Cardiac fibroblast (primary cell): ENCODE measurements around the gene NMNAT3.

ENCODE experiments used
- DNase-seq, 2 donors: peaks; one replicate each; pipeline versions ENCODE4 v3.0.0 to v3.0.0-alpha.2; 2010; ENCODE audit warnings: low read depth in 2 of 2
- H3K4me3 ChIP-seq, 2 donors: replicated peaks in 1 of 2; 1 replicate in 1 of 2; 2 replicates in 1 of 2; pipeline ENCODE4 v1.5.1; 2011; ENCODE audit warnings: low read depth in 2 of 2, low read length in 2 of 2, mild to moderate bottlenecking in 2 of 2, moderate library complexity in 1 of 2
- TF ChIP-seq, protein P1 (sequence below): IDR thresholded peaks from one replicate; pipeline ENCODE4 v1.5.1; 2011; ENCODE audit warnings: low read depth, mild to moderate bottlenecking, low read length, inconsistent platforms

NMNAT3 gene

GRCh38 chr3:139633511-139633910 is 44.3 kb downstream of the NMNAT3 start:
- no peak for DNase-seq
- no peak overlapping the region for H3K4me3 ChIP-seq
- TF ChIP-seq, protein P1, sequence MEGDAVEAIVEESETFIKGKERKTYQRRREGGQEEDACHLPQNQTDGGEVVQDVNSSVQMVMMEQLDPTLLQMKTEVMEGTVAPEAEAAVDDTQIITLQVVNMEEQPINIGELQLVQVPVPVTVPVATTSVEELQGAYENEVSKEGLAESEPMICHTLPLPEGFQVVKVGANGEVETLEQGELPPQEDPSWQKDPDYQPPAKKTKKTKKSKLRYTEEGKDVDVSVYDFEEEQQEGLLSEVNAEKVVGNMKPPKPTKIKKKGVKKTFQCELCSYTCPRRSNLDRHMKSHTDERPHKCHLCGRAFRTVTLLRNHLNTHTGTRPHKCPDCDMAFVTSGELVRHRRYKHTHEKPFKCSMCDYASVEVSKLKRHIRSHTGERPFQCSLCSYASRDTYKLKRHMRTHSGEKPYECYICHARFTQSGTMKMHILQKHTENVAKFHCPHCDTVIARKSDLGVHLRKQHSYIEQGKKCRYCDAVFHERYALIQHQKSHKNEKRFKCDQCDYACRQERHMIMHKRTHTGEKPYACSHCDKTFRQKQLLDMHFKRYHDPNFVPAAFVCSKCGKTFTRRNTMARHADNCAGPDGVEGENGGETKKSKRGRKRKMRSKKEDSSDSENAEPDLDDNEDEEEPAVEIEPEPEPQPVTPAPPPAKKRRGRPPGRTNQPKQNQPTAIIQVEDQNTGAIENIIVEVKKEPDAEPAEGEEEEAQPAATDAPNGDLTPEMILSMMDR: no peak

- H3K4me3 ChIP-seq: no peak overlapping the region
- TF ChIP-seq, protein P1: no peak
- no peak for DNase-seq
These were observed 47.2 kb downstream of the NMNAT3 start for GRCh38 chr3:139630542-139630941.

GRCh38 chr3:139629033-139629432 is 48.7 kb downstream of the NMNAT3 start:
- TF ChIP-seq, protein P1: no peak
- no peak overlapping the region for H3K4me3 ChIP-seq
- peak; percentile 2 to 6 for DNase-seq

- no peak for DNase-seq
- no peak overlapping the region for H3K4me3 ChIP-seq
- TF ChIP-seq, protein P1: no peak
These were observed 50.0 kb downstream of the NMNAT3 start for GRCh38 chr3:139627759-139628158.

DNA sequence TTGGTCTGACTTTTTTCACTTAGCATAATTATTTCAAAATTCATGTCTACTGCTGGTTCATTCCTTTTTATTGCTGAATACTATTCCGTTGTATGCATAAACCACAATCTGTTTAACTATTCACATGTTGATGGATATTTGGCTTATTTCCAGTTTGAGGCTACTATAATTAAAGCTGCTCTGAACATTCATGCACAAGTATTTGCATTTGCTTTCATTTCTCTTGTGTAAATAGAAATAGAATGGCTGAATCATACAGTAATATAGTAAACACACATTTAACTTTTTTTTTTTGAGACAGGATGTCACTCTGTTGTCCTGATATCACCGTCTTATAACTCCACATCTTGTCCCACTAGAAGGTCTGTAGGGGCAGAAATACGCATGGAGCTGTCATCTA is 57.3 kb downstream of the NMNAT3 start:
- no peak for DNase-seq
- H3K4me3 ChIP-seq: no peak overlapping the region
- TF ChIP-seq, protein P1: no peak

DNA sequence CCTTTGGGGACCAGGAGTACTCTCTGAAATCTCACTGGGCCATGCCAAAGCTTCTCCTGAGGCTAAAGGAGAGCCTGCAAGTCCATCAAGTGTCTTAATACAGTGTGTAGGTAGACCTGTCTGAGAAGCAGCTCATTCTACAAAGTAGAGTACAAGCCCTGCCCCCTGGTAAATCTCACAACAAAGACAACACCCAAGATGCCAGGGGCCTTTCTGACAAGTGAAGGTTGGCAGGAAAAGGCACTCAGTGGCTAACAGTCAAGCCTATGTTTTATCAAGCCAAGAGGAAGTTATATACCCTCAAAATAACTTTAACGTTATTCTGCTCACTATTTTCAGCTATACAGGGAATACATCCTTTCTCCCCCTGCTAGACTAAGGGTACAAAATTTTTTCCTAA is 58.3 kb downstream of the NMNAT3 start:
- TF ChIP-seq, protein P1: no peak
- no peak overlapping the region for H3K4me3 ChIP-seq
- no peak for DNase-seq

GRCh38 chr3:139617672-139618268 is 60.0 kb downstream of the NMNAT3 start:
- TF ChIP-seq, protein P1: no peak
- DNase-seq: no peak
- H3K4me3 ChIP-seq: no peak overlapping the region
